Fibroblast of skin of right quadriceps (primary cell): Measurements from ENCODE around the gene MYBPC2.

Source experiments
- DNase-seq: peaks from one replicate; pipeline ENCODE4 v3.0.0-alpha.2; 2013

Gene MYBPC2

DNA sequence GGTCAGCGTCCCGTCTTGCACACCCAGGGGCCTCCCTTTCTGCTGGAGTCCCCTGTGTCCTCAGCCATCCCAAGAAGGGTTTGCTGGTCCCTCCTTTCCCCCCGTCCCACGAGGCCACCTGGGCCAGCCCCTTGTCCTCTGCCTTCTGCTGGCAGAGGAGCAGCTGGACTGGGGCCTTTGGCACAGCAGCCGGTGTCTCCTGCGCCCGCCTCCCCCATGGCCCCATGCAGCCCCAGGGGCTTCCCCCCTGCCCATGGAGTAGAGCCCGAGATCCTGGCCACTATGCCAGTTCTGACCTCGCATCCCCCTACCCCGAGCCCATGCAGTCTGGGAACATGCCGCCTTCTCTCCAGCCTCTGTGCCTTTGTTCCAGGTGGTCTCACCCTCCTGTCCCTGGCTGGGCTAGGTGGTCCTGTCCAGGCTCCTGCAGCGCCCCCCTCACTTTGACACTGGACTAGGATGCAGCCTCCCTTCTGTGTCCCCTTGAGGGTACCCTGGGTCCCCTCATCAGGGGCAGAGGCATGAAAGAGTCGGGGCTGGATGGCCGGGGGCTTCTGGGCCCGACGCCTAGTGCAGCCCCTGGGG, 49.7 kb downstream of the MYBPC2 start:
- no peak for DNase-seq

GRCh38 chr19:50482916-50483315, 50.2 kb downstream of the MYBPC2 start:
- no peak for DNase-seq

DNA sequence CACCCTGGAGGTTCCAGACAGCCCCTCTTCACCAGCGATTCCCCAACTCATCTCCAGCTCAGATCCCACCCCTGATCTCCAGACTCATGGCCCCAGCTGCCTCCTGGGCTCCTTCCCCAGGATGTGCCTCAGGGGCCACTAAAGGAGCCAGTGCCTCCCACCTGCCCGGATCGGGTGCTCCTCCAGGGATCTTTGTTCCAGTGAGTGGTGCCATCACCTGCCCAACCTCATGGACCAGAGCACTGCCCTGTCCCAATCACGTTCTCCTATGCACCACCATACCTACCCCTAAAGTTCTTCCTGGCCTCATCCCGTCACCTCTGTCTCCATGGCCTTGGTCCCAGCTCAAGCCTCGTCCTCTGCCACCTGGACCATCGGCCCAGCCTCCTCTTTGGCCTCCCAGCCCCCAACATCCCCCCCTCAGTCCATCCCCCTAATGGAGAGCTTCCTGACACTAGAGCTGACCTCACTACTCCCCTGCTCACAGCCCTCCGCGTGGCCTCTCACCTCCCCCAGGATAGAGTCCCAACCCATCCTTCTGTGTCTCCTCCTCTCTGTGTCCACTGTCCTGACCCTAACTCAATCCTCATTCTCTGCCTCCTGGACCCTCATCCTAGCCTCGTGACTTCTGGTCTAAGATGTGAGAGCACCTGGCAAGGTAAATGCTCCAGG, 52.7 kb downstream of the MYBPC2 start:
- DNase-seq = no peak

- DNase-seq = peak; percentile 28
Measured at GRCh38 chr19:50486823-50487515, 54.3 kb downstream of the MYBPC2 start.

DNA sequence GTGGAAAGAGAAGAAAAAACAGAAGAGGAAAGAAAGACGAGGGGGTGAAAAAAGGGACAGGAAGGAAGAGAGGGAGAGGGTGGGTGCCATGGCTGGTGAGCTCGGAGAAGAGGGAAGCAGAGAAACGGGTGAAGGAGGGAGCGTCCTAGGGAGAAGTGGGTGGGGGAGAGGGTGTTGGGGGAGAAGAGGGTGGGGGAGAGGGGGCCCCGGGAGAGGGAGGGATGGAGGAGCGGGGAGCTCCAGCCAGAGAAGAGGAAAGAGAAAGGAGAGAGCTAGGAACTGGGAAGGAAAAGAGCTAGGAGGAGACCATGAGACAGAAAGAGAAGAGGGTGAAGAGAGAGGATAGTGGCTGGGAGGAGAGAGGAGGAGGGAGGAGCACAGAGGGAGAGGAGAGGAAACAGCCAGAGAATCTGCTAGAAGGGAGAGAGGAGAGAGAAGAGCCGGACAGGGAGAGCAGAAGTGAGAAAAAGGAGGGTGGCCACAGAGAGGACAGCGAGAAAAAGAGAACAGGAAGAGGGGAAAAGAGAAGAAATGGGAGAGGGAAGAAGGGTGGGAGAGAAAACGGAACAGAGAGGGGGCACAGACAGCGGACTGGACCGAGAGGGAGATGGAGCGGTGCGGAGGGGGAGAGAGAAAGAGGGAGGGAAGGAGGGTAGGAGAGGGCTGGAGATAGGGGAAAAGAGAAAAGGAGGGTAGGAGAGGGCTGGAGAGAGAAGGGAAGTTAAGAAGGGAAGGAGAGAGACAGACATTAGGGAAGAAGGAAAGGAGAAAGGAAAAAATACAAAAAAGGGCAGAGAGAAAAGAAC, 55.9 kb downstream of the MYBPC2 start:
- DNase-seq = no peak

- no peak for DNase-seq
Measured at GRCh38 chr19:50489461-50490011, 56.8 kb downstream of the MYBPC2 start.

GRCh38 chr19:50490411-50490811, 57.7 kb downstream of the MYBPC2 start:
- DNase-seq = no peak

DNA sequence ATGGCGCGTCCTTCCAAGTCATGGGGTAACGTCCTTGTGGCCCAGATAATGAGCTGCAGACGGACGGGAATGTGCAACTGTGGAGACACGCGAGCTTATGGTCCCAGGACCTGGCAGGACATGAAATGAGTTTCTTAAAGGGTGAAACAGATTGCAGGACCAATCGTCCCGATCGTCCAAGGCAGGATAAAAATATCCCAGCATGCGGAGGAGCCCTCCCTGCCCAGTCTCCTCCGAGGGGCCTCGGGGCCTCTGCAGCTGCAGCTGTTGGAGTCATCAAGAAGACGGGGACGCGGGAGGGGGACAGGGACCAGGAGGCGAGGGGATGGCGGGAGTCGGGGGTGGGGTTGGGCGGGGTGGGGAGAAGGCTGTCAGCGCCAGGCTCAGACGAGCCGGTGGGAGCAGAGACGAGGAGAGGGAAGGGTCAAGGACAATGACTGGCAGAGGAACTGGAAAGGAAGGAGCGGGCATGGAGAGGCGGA, 58.3 kb downstream of the MYBPC2 start:
- no peak for DNase-seq

DNA sequence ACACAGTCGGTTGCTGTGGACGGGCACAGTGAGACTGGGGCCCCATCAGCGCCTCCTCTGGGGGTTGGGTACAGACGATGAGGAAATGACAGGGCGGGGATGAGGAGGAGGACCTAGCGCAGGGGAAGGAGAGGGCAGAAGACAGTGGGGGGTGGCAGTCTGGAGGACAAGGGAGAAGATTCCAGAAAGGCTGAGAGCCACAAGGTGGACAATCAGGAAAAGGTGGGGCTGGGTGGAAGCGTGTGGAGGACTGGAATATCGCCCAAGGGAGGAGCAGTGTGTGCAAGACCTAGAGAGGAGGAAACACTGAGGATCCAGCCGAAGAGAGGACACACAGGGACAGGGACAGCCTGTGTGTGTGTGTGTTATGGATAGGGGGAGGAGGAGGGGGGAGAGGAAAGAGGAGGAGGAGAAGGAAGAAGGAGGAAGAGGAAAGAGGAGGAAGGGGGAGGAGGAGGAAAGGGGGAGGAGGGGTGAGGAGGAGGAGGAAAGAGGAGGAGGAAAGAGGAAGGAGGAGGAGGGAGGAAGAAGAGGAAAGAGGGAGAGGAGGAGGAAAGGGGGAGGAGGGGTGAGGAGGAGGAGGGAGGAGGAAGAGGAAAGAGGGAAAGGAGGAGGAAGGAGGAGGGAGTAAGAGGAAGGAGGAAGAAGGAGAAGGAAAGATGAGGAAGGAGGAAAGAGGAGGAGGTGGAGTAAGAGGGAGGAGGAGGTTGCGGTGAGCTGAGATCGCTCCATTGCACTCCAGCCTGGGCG, 59.8 kb downstream of the MYBPC2 start:
- peak; percentile 8 for DNase-seq

DNA sequence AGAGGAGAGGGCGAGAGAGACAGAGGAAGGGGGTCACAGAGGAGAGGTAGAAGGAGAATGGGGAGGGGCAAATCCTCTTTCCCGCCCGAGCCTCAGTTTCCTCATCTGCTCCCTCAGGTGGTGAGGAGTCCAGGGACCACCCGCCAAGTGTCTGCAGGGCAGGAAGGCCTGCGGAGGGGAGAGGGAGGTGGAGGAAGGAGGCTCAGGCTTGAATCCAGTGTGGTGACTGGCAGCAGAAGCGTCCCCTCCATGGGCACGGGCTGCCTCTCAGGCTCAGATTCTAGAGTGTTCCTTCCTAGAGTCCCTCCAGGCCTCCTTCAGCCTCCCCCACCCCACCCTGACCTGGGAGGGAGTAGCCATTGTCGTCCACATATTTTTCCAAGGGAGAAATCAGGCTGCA, 60.5 kb downstream of the MYBPC2 start:
- no peak for DNase-seq

GRCh38 chr19:50494186-50495019, 61.7 kb downstream of the MYBPC2 start:
- no peak for DNase-seq

GRCh38 chr19:50495020-50495531, 62.4 kb downstream of the MYBPC2 start:
- DNase-seq = no peak

- no peak for DNase-seq
Measured at GRCh38 chr19:50496189-50497021, 63.7 kb downstream of the MYBPC2 start.

DNA sequence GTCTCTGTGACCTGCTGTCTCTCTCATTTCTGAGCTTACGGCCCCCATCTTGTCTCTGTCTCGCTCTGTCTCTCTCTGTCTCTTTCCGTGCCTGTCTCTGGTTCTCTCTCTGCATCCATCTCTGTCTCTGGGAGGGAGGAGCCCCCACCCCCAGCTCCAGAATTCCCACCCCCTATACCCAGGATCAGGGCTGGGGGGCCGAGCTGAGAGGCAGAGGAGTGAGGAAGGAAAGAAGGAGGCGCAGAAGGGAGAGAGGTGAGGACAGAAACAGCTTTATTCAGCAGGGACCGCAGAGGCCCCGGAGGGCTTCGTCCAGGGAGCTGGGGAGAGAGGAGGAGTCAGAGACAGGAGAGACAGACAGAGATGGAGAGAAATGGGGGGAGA, 64.3 kb downstream of the MYBPC2 start:
- no peak for DNase-seq

DNA sequence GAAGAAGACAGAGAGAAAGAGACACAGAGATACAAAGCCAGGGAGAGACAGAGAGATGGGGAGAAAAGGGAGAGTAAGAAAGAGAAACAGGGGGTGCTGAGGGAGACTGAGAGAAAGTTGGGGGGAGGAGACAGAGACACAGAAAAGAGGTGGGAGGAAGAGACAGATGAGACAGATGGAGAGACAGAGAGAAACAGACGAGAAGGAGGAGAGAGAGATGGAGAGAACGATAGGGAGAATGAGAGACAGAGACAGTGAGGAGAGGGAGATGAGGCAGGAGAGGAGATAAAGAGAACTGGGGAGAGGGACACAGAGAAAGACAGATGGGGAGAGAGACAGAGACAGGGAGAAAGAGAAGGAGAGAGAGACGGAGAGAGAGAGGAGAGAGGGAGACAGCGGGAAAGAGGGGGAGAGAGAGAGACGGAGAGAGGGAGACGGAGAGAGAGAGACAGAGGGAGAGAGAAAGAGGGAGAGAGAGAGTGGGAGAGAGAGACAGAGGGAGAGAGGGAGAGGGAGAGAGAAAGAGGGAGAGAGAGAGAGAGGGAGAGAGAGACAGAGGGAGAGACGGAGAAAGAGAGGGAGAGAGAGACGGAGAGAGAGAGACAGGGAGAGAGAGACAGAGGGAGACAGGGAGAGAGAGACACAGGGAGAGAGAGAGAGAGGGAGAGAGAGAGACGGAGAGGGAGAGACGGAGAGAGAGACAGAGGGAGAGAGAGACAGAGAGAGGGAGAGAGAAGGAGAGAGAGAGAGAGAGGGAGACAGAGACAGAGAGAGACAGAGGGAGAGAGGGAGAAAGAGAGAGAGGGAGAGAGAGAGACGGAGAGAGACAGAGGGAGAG, 65.7 kb downstream of the MYBPC2 start:
- no peak for DNase-seq

- DNase-seq = no peak
Measured at GRCh38 chr19:50500060-50500752, 67.5 kb downstream of the MYBPC2 start.

DNA sequence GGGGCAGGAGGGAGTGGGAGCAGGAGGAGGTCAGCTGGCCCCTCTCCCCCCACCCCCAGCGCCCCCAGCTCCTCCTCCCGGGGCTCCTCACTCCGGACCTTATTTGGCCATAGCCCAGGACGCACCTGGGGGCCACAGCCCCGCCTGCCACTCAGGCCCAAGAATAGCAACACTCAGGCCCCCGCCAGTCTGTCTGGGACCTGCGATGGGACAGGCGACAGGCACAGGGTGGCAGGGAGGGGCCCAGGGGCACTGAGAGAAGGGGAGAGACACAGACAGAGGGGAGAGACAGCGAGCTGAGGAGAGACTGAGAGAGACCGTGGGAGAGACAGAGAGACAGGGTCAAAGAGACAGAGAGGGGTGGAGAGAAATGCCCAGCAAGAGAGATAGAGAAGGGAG, 68.1 kb downstream of the MYBPC2 start:
- no peak for DNase-seq

DNA sequence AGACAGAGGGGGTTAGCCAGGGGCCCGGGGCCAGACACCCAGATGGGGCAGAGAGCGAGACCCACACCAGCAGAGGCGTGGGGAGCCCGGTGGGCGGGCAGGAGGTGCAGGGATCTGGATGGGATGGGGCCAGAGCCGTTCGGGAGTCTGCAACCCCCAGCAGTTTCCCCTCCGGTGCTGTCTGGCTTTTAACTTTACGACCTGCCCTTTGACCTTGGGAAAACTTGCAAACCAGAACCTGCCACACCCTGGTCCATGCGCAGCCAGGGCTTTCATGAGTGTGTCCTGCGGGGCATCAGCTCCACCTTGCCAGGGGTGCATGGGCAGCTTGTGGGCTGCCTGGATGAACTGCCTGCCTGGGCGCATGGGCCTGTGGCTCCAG, 68.5 kb downstream of the MYBPC2 start:
- DNase-seq = no peak
